HG03521 (cell line): ENCODE results near the gene ERFL.
"Not testable (repeated sequence)": the region's sequence is repeated elsewhere in the genome, so short reads cannot be mapped to it uniquely, and the experiment has no call there.

ENCODE experiments used
- ATAC-seq: cut with Tn5 transposase; IDR thresholded peaks from one replicate; pipeline ENCODE4 v1.9.1; 2021; ENCODE audit warnings: mild to moderate bottlenecking, moderate library complexity; ENCODE audit not compliant: unreplicated experiment

ERFL gene

DNA sequence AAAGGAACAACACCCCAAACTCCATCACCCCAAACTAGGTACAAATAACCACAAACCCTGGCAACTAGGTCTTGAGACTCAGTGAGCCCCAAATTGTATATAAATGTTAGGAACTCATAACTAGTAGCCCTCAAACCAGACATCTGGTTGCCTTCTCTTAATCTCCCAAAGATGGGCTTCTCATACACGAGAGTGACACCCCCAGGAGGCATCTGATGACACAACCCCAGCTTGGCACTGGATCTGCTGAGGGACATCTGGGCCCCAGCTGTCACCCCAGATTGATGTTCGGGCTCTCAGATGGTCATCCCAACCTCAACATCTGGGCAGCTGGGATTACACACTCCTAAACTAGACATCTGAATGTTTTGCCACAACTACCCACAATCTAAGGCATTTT is 16.1 kb upstream of the ERFL start:
- no peak for ATAC-seq

DNA sequence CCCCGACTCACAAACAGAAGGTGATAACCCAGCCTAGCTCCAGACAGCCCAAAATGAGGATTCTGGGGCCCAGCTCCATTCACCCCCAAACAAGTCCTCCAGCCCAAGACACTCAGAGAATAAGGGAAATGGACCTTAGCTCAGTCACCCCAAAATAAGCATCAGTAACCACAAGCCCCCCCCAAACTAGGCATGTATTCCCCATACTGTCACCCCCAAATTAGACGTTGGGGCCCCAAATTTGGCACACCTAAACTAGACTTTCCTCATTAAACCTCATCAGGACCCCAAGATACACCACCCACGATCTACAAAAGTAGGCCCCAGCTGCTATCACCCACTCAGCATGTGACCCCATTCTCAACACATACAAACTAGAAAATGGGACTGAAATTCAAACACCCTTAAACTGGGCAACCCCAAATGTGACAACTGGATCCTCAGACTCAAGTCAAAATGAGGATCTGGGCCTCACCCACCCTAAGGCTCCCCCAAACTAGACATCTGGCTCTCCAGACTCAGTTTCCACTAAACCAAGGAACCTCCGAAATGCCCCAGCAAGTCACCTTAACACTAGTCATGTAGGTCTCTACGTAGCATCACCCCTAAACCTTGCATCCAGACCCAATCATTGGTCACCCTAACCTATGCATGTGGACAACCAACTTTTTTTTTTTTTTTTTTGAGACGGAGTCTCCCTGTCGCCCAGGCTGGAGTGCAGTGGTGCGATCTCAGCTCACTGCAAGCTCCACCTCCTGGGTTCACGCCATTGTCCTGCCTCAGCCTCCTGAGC is 13.4 kb upstream of the ERFL start:
- no peak for ATAC-seq

DNA sequence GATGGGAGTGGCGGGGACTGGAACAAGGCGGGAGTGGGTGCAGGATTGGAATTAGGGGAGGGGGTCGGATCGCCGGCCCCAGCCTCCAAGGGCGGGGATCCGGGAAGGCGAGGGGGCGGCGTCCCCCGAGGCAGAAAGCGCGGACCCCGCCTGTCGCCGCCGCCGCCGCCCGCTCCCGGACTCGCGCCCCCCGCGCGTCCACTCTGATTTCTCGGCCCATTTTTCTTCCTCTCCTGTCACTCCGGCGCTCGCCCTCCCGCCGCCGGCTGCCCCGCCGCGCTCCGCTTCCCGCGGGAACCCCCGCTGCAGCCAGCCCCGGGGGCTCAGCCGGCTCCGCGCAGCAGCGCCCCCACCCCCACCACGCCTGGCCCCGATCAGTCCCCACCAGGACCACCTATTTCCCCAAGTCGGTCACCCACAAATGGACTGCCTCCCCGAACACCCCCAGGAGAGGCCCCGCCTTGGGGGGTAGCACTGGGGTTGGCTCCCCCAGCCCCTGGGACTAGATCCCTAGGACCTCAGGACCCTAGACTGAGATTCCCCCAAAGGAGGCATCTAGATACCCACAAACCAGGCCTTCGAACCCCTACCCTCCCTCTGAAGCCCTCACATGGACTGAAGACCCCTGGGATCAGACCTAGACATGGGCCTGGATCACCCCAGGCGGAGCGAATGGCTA is 12.6 kb upstream of the ERFL start:
- no peak for ATAC-seq

DNA sequence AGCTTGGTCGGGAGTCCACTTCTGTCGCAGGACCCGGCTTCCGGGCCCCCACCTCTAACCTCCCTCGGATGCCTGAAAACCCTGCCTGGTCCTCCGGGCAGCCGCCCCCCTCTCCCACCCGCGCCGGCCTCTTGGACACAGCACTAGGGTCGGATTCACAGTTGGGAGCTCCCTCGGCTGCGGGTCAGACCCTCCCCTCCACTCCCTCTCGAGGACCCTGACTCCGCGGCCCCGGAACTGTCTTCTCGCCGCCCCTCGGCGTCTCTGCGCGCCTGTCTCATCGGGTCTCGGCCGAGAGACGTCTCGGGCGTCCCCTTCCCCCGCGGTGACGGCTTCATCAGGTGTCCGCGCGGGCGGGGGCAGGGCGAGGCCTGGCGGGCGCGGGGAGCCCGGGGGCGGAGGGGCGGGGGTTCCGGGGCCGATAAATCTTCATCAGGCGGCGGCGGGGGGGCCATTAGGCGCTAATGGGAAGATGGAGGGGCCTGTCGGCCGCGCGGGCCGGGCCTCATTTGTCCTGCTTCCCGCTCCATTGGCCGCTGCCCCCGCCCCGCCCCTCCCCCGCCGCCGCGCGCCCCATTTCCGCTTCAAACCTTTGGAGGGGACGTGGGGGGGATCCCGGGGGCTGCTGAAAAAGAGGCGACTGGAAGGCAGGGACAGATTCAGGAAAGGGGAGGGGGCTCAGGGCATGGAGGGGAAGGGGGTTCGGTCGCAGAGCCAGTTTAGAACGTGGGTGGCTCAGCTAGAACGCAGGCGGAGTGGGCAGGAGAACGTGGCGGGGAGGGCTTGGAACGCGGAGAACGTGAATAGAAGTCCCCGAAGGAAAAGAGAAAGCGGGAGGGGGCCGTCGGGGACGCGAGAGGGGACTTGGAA is 11.8 kb upstream of the ERFL start:
- ATAC-seq, result no peak

DNA sequence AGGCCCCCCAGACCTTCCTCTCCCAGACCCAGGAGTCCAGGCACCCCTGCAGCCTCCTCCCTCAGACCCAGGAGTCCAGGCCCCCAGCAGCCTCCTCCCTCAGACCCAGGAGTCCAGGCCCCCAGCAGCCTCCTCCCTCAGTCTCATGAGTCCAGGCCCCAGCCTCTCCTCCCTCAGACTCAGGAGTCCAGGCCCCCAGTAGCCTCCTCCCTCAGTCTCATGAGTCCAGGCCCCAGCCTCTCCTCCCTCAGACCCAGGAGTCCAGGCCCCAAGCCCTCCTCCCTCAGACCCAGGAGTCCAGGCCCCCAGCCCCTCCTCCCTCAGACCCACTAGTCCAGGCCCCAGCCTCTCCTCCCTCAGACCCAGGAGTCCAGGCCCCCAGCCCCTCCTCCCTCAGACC is 11.0 kb upstream of the ERFL start:
- ATAC-seq, result not testable (repeated sequence)

DNA sequence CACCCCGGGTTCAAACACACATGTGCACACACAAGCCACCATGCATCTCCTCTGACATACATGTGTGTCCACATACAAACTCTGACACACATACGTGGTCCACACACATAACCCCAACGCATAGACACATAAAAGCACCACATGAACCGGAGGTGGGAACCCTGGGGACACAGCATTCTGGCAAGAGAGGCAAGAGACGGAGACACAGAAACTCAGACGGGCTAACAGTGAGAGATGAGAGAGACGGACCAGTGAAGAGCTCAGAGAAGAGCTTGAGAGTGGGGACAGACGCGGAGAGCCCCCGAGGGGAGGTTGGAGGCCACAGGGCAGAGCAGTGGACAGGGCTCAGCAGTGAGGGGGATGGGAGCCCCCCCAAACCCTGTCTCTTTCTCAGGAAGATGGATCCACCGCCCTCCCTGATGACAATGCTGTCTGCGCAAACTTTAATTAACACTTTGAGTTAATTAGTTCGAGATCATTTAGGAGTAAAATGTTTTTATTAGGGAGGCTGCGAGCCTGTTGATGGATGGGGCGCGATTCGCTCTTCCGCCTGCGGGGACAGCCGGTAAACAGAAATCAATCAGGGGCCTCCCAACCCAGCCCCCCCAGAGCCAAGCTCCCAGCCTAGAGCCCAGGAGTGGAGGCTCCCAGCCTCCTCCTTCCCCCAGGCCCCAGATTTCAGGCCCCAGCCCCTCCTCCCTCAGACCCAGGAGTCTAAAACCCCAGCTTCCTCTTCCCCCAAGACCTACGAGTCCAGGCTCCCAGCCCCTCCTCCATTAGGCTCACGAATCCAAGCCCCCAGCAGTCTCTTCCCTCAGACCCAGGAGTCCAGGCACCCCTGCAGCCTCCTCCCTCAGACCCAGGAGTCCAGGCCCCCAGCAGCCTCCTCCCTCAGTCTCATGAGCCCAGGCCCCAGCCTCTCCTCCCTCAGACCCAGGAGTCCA is 9.5 kb upstream of the ERFL start:
- ATAC-seq, result no peak

DNA sequence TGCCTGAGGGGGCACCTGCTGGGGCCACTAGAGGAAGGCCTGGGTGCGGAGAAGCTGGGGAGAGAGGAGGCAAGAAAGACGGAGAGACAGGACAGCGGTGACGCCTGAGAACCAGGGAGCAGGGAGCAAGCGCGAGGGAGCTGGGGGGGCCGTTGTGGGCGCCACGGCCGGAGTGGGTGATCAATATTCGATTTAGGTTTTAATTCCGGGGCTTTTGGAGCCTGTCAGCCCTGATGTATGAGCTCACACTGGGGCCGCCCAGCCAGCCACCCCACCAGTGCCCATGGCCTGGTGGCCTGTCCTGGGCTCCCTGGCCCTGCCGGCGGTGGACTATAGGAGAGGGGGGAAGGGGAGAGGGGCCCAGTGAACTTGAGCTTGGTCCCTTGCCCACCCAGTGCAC is 8.7 kb upstream of the ERFL start:
- ATAC-seq, result no peak

DNA sequence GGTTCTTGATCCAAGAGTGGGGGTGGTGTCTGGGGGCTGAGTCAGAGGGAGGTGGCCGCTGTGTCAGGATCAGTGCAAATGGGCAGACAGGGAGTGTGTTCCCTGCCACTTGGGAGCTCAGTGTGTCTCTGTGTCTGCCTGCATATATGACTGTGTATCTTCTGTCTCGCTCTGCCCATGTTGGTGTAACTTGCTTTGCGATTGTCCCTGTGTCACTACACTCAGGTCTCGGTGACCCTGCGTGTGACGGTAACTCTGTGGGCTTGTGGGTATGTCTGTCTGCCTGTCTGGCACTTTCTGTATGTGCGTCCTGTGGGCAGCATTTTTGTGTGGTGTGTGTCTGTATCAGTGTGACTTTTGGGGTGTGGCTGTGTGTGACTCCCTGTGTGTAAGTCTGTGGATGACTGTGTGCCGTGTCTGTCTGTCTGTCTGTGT is 8.2 kb upstream of the ERFL start:
- no peak for ATAC-seq

DNA sequence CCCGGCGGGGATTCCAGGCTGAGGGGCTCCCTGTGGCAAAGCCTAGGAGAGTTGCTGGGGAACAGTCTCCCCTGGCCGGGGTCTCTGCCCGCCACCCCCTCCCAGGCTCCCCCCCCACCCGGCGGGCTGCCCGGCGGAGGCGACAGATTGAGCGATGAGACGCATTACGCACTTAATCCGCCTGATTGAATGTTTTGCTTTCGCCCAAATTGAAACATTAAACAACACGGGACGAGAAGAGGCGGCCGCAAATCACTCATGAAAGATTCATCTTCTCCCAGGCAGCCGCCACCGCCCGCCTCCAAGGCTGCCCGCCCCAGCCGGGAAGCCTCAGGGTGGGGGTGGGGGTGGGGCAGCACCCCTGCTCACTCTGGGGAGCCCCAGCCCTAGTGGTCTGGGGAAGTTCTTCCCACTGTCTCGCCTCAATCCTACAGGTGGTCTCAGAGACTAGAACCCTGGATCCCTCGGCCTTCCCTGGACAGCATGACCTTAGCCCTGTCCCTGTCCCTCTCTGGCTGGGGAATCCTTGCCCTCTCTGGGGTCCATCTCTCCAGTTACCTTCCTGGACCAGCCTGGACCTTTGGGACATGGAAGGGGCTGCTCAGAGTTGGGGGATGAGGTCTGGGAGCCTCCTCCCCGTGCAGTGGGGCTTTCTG is 7.6 kb upstream of the ERFL start:
- no peak for ATAC-seq

DNA sequence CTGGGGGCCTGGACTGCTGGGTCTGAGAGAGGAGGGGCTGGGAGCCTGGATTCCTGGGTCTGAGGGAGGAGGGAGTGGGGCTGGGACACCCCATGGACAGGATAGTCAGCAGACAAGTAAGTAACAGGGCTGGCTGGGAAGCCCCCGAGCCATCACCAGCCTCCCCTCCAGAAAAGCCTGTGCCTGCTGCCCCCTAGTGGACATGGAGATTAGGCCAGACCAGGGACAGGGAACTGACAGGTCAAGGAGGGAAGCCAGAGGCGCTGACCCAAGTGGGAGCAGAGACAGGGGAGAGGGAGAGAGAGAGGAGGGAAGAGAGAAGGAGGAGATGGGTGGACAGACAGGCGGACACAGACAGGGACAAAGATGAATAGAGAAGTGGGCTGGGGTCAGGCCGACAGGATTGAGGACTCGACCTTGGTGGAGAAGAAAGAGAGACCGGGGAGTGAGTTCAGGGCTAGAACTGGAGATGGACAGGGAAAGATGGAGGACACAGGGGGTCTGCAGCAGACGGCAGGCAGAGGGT is 6.7 kb upstream of the ERFL start:
- ATAC-seq, result no peak

DNA sequence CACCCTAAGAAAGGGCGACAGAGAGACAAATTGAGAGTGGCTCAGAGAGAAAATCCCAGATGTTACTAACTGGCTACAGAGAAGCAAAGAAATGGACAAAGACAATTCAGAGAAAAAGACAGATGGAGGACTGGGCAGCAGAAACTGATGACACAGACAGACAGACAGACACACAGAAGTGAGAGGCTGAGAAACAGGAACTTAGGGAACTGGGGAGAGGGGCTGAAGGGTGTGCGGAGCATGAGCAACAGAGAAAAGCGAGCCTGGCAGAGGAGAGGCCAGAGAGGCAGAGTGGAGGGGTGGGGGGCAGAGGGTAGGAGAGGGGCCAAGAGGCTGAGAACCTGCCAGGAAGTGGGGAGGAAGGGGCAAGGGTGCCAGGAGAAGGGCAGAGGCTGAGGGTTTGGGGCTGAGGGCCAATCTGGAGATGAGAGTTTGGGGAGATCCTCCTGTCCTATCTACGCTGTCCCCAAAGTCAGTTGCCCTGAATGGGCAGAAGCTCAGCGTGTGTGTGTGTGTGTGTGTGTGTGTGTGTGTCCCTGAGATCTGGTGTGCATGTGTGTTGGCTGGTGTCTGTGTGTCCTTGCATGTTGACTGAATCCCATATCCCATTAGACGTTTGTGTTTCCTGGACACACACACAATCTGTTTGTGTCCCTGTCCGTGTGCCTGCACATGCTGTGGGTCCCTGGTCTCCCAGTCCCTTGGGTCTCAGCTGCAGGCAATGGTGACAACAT is 5.6 kb upstream of the ERFL start:
- no peak for ATAC-seq

DNA sequence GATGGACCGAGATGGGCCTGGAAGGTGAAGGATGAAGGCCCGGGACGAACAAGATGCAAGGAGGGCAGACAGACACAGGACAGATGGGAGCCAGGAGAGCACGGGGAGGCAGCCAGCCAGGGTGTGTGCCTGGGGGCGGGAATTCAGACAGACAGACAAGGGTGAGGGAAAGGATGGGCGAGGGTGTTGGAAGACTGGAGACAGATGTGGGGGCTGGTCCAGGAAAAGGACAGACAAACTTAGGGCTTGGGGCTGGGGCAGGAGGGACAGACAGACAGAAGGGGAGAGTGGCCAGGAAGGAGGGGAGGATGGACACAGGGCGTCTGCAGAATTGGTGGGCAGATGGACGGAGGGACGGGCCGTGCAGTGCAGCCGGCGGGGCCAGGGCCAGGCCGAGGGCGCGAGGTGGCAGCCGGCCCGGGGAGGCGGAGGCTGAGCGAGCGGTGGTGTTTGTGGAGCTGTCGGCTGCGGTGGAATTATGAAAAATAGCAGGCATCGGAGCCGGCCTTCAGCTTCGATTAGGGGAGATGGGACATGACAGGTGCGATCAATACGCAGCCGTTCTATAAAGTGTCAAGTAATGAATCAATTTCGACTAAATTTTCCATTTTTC is 4.6 kb upstream of the ERFL start:
- no peak for ATAC-seq

DNA sequence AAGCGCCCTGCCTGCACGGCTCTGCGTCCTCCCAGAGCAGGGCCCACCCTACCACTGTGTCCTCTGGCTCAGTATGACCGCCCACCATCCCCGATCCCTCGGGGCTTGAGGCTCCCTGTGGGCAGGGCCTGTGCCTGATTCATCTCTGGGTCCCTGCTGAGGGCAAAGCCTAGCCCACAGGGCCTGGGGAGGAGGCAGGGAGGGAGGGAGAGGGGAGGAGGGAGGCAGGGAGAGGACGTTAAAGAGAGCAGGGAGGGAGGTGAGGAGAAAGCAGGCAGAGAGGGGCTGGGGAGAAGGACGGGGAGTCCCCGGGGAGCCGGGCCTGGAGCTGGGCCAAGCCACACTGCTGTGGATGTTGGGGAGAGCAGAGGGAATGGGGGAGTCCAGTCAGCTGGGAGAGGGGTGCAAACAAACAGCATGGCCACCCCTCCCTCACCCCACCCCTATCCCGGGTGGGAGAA is 4.0 kb upstream of the ERFL start:
- no peak for ATAC-seq

DNA sequence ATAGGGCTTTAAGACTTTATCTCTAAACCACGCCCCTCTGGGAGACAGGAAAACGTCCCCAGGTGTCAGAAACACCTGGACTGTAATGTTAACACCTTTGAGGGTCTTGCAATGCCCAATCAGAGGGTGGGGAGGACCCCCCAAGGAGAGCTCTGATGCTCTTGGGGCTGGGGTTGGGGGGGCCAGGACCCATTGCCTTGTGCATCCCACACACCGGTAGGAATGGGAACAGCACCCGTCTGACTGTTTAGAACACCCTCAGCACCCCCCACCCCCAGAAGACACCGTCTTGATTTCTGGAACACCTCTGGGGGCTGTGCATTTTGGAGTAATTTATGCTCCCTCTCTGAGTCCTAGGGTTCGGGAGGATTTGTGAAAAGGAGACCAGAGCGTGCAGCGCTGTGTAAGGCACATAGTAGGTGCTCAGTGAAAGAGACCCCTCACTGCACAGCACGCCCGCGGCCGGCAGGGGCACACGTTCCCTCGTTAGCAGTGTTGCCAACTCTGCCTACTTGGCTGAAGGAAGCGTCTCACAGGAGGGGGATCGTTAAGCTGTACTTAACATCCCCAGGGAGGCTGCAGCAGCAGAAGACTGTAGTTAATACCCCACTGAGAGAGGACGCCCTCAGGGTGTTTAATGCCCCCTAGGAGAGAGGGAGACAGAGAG is 2.8 kb upstream of the ERFL start:
- no peak for ATAC-seq

DNA sequence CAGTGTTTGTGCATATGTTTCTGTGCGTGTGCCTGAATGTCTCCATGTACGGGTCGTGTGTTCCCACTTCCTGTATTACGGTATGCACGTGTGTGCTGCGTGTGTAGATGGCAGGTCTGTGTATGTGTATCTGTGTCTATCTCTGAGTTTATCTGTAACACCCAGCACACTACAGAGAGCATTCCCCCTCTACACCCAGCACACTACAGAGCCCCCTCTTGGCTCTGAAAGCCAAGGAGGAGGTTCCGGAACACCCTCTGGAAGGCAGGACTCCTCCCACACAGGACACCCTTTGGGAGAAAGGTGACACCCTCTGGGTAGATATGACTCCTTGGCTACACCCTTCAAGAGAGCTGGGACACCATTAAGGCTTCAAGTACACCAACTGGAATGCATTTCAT is 2.1 kb upstream of the ERFL start:
- no peak for ATAC-seq

DNA sequence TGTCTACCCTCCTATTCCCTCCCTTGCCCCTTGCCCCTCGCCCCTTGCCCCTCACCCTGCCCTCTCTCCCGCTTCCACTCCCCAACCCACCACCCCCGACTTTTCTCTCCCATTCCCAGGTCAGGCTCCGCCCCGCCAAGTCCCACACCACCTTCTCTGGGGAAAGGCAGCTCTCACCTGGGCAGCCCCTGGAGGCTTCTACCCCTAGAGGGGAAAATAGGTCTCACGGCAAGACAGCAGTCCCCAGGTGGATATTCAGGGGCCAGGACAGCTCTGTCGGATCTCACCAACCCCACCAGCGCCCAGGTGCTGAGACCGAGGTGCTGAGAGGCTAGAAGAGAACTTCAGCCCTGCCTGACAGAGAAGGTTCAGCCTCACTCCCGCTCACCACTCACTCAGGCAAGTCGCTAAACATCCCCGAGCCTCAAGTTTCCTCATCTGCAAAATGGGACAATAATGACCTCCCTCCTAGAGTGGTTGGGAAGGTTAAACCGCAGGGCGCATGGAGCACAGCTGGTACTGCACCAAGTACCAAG is 1.4 kb upstream of the ERFL start:
- ATAC-seq, result no peak

DNA sequence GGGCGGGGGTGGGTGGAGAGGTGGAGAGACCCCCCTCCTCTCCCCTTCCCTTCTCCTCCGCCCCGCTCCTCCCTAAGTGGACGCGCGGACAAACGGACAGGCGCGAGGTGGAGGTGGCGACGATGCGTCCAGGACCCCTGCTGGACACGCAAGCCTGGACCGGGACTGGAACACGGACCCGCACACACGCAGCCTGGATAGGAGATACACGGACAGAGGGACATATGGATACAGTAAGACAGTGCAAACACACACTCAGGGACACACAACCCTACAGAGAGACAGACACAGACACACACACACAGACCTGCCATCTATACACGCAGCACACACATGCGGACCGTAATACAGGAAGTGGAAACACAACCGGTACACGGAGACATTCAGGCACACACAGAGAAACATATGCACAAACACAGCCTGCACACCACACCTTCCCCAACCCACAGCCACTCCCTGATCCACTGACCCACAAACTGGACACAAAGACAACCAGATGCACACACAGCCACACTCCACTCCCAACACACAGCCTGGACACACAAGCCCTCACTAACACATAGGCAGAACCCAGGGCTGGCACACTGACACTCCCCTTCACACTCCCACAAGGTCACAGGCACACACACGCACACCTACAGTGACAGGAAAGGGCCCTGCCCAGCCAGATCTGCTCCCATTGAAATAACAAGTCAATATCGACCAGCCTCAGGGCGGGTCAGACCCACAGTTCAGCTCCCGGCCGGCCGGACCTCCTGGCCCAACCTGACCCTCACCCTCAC is 696 bp upstream of the ERFL start:
- no peak for ATAC-seq
